Testis (tissue), 3 donors: Measurements from ENCODE around the gene IQCH. TPM values are rescaled to one million over a fixed set of nuclear protein-coding genes. Genes with fewer than 3 reads are reported as not detected.

Experiments
- DNase-seq: peaks from one replicate; pipeline ENCODE4 v3.0.0-alpha.2; 2019
- H3K27ac ChIP-seq, 2 donors: fragments of 200-600 bp; sonication (generic); one replicate each; pipeline ENCODE4 v1.5.1; 2019
- H3K27me3 ChIP-seq: fragments of 200-600 bp; sonication (generic); one replicate; pipeline ENCODE4 v1.5.1; 2019
- H3K36me3 ChIP-seq: fragments of 200-600 bp; sonication (generic); one replicate; pipeline ENCODE4 v1.5.1; 2017; ENCODE audit warnings: low read depth; ENCODE audit errors: missing control alignments
- H3K4me1 ChIP-seq: fragments of 200-600 bp; sonication (generic); one replicate; pipeline ENCODE4 v1.5.1; 2019
- H3K4me3 ChIP-seq, 2 donors: fragments of 200-600 bp; sonication (generic); one replicate each; pipeline ENCODE4 v1.5.1; 2017 to 2019
- H3K9me3 ChIP-seq: fragments of 200-600 bp; sonication (generic); one replicate; pipeline ENCODE4 v1.5.1; 2017
- POLR2A ChIP-seq: fragments of 450-650 bp; IDR thresholded peaks from one replicate; pipeline ENCODE4 v1.6.1; 2017; ENCODE audit warnings: antibody characterized with exemption, mild to moderate bottlenecking, moderate library complexity
- WGBS, 2 donors: methylation state at CpG; one replicate each; pipeline ENCODE4 v1.1.5; 2018; 5-methylcytosine and 5-hydroxymethylcytosine counted together
- intact Hi-C: fragments of 100-400 bp; cut with DNase I; formaldehyde crosslinking; loops from one replicate; pipeline ENCODE4 v1.15.1; 2023; ENCODE audit warnings: low total_unique reads
- polyA plus RNA-seq: library from polyadenylated mRNA; stranded (reverse); fragments of 350-450 nt; fragmentation: Illumina TruSeq; extraction: RNeasy Lipid Tissue Mini Kit (QIAGEN cat#74804); gene quantifications from one replicate; pipeline ENCODE4 v1.2.3, GENCODE V29; 2014; ENCODE audit warnings: low read depth, low replicate concordance; ENCODE audit not compliant: insufficient read depth
- total RNA-seq, 2 donors: library from RNA; depleted of rRNA; stranded (reverse); fragments of >200 nt; gene quantifications; one replicate each; pipeline ENCODE4 v1.2.3, GENCODE V29; 2016
- TF ChIP-seq, protein P1 (sequence below), 3 experiments: fragments of 450-650 bp in 2 of 3; fragments of 200-600 bp in 1 of 3; sonication (generic) in 1 of 3; IDR thresholded peaks; one replicate each; pipeline ENCODE4 v1.5.1; 2016 to 2019; ENCODE audit warnings: antibody characterized with exemption in 3 of 3, mild to moderate bottlenecking in 2 of 3, moderate library complexity in 1 of 3

IQCH gene
- total and polyA plus RNA-seq, 3 donors from 2014 or later = 23.5 to 42.2 (median 31.9) TPM

DNA sequence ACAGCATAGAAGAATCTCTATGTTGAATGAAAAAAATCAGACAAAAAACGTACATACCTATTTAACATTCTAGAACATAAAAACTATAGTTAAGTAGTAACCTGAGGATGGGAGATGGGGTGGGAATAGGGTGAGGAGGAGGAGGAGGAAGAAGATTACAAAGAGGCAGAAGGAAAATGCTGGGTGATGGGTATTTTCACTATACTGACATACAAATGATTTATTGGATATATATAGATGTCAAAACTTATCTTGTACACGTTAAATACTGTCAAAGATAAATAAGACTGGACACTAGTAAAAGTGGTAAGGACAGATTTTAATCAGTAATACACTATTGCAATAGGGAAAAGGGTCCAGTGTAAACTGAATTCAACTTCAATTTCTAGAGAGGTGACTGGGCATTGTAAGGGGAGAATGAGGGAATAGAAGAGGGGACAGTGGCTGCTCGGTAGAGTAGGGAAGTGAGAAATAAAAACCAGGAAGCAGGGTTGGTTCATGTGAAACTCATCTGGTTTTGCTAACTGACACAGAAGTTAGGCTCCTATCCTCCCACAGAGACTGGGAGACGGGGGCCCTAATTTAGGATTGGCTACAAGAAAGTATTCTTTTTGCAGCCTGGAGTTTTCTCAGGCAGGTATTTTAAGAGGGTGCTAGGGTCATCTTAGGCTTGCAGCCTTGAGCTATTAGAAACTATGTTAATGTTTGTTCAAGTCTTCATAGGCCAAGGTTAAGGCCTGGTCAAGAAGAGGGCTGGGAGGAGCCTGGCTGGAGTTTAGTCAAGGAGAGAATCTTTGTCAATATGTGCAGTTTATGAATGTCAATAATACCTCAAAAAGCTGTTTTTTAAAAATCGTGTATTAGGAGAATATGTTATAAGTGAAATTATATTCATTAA lies 251.3 kb downstream of the IQCH start:
- Histone ChIP-seq H3K9me3 (no peaks in the 10 kb centered on the region), H3K27me3 (no peaks in the 10 kb centered on the region), H3K4me3 (no peak overlapping the region), H3K27ac (no peak overlapping the region), H3K4me1 (no peaks in the 10 kb centered on the region), H3K36me3 (no peaks in the 10 kb centered on the region)
- TF ChIP-seq, protein P1, sequence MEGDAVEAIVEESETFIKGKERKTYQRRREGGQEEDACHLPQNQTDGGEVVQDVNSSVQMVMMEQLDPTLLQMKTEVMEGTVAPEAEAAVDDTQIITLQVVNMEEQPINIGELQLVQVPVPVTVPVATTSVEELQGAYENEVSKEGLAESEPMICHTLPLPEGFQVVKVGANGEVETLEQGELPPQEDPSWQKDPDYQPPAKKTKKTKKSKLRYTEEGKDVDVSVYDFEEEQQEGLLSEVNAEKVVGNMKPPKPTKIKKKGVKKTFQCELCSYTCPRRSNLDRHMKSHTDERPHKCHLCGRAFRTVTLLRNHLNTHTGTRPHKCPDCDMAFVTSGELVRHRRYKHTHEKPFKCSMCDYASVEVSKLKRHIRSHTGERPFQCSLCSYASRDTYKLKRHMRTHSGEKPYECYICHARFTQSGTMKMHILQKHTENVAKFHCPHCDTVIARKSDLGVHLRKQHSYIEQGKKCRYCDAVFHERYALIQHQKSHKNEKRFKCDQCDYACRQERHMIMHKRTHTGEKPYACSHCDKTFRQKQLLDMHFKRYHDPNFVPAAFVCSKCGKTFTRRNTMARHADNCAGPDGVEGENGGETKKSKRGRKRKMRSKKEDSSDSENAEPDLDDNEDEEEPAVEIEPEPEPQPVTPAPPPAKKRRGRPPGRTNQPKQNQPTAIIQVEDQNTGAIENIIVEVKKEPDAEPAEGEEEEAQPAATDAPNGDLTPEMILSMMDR (IDR thresholded peaks at IDR 0.05) = no peak
- no peak for TF ChIP-seq POLR2A
- intact Hi-C loops = no loop called here
- 66 to 81% methylated on average over 5 of the region's 5 CpGs for WGBS, 2 donors
- no peak for DNase-seq

DNA sequence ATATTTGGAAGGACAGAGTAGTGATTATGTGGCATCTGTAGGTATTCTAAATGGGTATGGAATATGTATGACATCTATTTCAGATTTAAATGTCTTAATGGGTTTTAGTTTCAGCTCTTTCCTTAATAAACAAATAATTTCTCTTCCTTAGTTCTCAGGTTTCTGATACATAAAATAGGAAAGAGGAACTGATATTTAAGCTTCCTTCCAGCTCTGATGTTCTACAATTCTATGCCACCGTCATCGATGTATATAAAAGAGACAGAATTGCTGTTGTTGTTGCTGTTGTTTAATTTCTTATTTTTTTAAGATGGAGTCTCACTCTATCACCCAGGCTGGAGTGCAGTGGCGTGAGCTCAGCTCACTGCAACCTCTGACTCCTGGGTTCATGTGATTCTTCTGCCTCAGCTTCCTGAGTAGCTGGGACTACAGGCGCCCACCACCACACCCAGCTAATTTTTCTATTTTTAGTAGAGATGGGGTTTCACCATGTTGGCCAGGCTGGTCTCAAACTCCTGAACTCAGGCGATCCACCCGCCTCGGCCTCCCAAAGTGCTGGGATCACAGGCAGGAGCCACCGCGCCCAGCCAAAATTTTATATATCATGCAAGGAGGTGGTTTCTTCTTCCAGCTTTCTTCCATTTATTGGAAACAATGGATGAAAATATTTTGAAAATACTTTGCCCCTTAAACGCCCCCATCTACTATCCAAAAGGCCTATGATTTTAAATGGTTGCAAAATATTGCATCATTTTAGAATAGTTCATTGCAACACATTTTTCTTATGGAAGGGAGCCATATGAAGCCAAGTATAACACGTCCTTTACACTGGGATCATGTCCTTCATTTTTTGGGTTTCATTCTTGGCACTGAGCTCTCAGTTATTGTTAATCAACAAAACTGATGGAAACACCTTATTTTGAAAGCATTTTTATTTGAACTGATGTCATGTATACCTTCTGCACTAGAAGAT lies 252.5 kb downstream of the IQCH start:
- no peaks in the 10 kb centered on the region for H3K27me3 ChIP-seq
- H3K27ac ChIP-seq = no peak overlapping the region
- TF ChIP-seq, protein P1 (IDR thresholded peaks at IDR 0.05) = no peak
- intact Hi-C loops = no loop called here
- no peaks in the 10 kb centered on the region for H3K4me1 ChIP-seq
- 84 to 89% methylated on average over 11 of the region's 11 CpGs for WGBS, 2 donors
- H3K36me3 ChIP-seq = no peaks in the 10 kb centered on the region
- no peaks in the 10 kb centered on the region for H3K9me3 ChIP-seq
- H3K4me3 ChIP-seq = no peak overlapping the region
- no peak for DNase-seq

DNA sequence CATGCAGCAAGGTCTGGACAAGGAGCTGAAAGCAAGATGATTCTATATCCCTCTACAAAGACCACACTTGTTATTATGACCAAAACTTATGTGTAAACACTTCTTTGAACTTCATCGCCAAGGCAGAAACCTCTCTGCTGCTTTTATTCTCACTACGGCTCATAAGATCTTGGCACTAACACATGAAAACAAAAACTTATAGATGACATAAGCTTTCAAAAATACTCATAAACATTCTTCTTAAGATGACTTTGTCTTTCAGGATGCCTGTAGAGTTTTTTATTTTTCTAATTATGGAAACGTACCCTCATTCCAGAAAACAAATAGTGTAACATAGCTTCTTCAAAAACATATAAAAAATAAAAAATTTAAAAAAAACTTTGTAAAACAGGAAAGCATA lies 253.8 kb downstream of the IQCH start:
- H3K4me1 ChIP-seq = no peaks in the 10 kb centered on the region
- no peaks in the 10 kb centered on the region for H3K36me3 ChIP-seq
- H3K9me3 ChIP-seq = no peaks in the 10 kb centered on the region
- no peak for TF ChIP-seq POLR2A
- TF ChIP-seq, protein P1 (IDR thresholded peaks at IDR 0.05) = no peak
- intact Hi-C loops = no loop called here
- 94 to 96% methylated on average over 3 of the region's 3 CpGs for WGBS, 2 donors
- no peaks in the 10 kb centered on the region for H3K27me3 ChIP-seq
- no peak overlapping the region for H3K27ac ChIP-seq
- H3K4me3 ChIP-seq = no peak overlapping the region
- DNase-seq = no peak

DNA sequence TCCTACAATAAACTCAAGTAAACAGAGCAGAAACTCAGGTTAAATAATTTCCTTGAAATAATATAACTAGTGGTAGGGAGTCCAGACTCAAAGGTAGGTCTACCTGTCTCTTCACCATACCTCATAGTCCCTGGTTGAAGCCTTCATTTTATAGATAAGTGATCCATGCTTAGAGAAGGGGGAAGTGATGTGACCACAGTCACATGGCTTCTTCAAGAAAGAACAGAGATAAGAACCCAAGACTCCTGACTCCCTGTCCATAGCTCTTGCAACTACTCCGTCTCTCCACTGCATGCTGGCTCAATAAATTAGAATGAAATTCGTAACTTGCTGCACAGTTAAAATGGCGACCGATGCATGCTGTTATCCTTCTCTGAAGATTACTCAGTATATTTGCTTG lies 255.3 kb downstream of the IQCH start:
- H3K9me3 ChIP-seq = no peaks in the 10 kb centered on the region
- no peak overlapping the region for H3K4me3 ChIP-seq
- DNase-seq = no peak
- no peaks in the 10 kb centered on the region for H3K4me1 ChIP-seq
- no peak for TF ChIP-seq POLR2A
- TF ChIP-seq, protein P1 (IDR thresholded peaks at IDR 0.05) = no peak
- no peaks in the 10 kb centered on the region for H3K36me3 ChIP-seq
- no peak overlapping the region for H3K27ac ChIP-seq
- WGBS, 2 donors = 85 to 92% methylated on average over 4 of the region's 4 CpGs
- no peaks in the 10 kb centered on the region for H3K27me3 ChIP-seq
- intact Hi-C loops = no loop called here
